Stimulated activated naive CD8-positive, alpha-beta T cell treated with anti-CD3 and anti-CD28 coated beads, Interleukin-15, amount 100 ng/mL, for 72 hours (primary cell): ENCODE results near the gene TMEM41A.
"Not testable (repeated sequence)": the region's sequence is repeated elsewhere in the genome, so short reads cannot be mapped to it uniquely, and the experiment has no call there.

Experiments used
- ATAC-seq: fragments of 150-1000 bp; cut with Tn5 transposase; 2 replicates; pipeline ENCODE4 v1.10.0; 2021; ENCODE audit warnings: mild to moderate bottlenecking, moderate library complexity
- DNase-seq, 2 donors: peaks; one replicate each; pipeline ENCODE4 v3.0.0; 2021 to 2022
- H3K27ac Mint-ChIP-seq, 2 donors: one replicate each; pipeline ENCODE4 v1.8.0; 2022; ENCODE audit warnings: mild to moderate bottlenecking in 2 of 2, mixed read lengths in 2 of 2, moderate library complexity in 2 of 2
- H3K27me3 Mint-ChIP-seq: one replicate; pipeline ENCODE4 v1.8.0; 2022; ENCODE audit warnings: mixed read lengths
- H3K4me1 Mint-ChIP-seq: one replicate; pipeline ENCODE4 v1.8.0; 2022; ENCODE audit warnings: mild to moderate bottlenecking, mixed read lengths
- H3K4me3 Mint-ChIP-seq, 2 donors: one replicate each; pipeline ENCODE4 v1.8.0; 2022; ENCODE audit warnings: mild to moderate bottlenecking in 2 of 2, mixed read lengths in 2 of 2, moderate library complexity in 1 of 2
- H3K9me3 Mint-ChIP-seq, 2 donors: one replicate each; pipeline ENCODE4 v1.8.0; 2022; ENCODE audit warnings: mixed read lengths in 2 of 2

Gene TMEM41A

DNA sequence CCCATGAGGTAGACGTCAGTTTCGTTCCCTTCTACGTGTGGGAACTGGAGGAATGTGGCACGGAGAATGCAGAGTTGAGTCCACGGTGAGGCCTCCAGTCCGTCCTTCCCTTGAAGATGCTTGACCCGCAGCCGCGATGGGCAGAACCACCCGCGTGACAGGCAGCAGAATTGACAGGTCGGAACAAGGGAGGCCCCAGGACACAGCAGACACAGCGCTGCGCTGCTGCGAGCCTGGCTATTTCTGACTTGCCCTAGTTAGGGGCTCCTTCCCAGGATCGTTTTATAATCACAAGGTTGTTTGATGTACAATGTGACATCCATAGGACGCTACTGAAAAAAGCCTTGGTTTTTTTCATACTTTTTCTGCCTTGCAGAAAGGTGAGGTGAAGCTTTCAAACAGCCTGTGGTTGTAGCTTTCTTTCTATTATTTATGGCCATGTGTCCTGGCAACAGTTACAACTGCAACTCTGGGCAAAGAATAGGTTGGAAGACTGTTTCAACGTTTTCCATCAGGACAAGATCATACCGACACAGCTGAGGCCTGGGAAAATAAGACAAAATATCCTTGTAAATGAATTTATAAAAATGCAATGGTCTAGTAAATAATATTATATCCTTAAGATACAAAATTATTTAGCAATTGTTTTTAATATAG lies 9.6 kb upstream of the TMEM41A start:
- no peaks in the 10 kb centered on the region for H3K9me3 Mint-ChIP-seq
- no peaks in the 10 kb centered on the region for H3K4me1 Mint-ChIP-seq
- H3K27me3 Mint-ChIP-seq: no peaks in the 10 kb centered on the region
- no peak for DNase-seq
- no peak for ATAC-seq
- no peak overlapping the region for H3K4me3 Mint-ChIP-seq
- H3K27ac Mint-ChIP-seq: peak overlapping the region in 1 of 2 donors; percentile 52

DNA sequence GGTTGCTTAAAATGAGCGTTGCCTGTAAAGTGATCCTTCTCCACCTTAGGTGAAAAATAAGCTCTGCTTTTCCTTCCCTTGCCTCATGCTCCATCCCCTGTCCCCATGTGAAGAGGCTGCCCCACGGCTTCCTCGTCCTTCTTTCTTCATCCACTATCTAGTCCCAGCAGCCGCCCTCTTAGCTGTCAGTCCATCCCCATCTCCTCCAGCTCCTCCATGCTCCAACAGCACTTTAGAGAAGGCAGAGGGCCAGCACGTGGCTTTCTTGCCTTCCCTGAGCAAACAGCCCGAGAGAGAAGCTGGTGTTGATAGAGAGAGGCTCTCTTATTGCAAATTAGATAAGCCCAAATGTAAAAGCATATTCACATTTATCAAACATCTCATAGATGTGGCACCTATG lies 9.0 kb upstream of the TMEM41A start:
- no peak for DNase-seq
- Mint-ChIP-seq H3K27me3 (no peaks in the 10 kb centered on the region), H3K27ac (no peak overlapping the region), H3K4me1 (no peaks in the 10 kb centered on the region), H3K9me3 (no peaks in the 10 kb centered on the region), H3K4me3 (no peak overlapping the region)
- ATAC-seq: no peak

DNA sequence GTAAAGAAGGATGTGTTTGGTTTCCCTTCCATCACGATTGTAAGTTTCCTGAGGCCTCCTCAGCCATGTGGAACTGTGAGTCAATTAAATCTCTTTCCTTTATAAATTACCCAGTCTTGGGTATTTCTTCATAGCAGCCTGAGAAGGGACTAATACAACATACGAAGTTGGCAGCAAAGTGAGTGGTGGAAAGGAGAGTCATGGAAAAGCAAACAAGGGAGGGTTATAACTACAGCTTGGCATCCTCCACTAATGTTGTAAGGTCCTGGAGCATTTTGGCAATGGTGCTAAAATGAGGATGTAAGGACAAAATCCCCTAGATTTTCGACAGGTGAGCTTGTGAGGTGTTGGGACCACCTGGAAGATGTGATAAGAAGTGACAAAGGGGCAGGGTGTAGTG lies 5.8 kb upstream of the TMEM41A start:
- DNase-seq (no peak), ATAC-seq (no peak)
- Mint-ChIP-seq H3K9me3 (no peaks in the 10 kb centered on the region), H3K4me3 (no peak overlapping the region), H3K4me1 (peaks cover 2% of the 10 kb centered on the region), H3K27me3 (no peaks in the 10 kb centered on the region), H3K27ac (peak overlapping the region in 1 of 2 donors; percentile 57)

DNA sequence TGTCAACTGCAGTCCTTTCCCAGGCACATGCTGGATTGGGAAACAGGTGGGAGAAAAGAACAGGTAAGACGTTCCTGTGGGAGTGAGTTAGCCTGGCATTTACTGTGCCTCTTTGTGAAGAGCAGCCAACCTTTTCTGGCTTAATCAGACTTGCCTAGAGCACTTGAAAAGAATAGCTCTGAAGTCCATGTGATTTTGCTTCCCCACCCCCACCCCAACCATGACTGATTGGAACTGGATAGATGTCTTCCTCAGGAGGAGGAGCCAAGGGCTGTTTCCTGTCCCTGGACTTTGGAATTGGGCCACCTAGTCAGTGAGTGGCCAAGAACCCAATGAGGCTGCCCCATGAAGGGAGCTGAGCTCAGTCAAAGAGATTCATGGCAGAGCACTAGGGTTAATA lies 4.7 kb upstream of the TMEM41A start:
- peaks cover 11% of the 10 kb centered on the region for H3K4me1 Mint-ChIP-seq
- H3K9me3 Mint-ChIP-seq: peaks cover 0 to 6% of the 10 kb centered on the region in 2 donors
- ATAC-seq (no peak), DNase-seq (no peak)
- H3K27ac Mint-ChIP-seq: no peak overlapping the region
- H3K4me3 Mint-ChIP-seq: no peak overlapping the region
- H3K27me3 Mint-ChIP-seq: no peaks in the 10 kb centered on the region

DNA sequence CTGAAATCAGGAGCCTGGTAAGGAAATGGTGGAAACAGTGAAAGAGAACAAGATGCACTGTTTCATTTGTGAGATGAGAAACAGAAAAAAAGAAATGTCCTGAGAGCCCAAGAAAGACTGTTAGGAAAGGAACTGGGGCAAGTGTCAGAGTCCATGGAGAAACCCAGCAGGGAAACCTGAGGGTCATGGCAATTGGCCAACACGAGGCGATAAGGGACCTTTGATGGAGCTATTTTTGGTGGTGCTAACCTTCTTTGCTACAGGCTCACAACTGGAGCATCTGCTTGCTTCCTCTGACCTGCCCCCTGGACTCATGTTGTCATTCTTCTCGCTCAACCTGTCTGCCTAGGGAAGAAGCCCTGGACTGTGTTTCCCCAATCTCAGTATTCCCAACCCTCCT lies 4.2 kb upstream of the TMEM41A start:
- H3K4me1 Mint-ChIP-seq: peaks cover 11% of the 10 kb centered on the region
- H3K9me3 Mint-ChIP-seq: peaks cover 0 to 6% of the 10 kb centered on the region in 2 donors
- ATAC-seq (no peak), DNase-seq (no peak)
- H3K27me3 Mint-ChIP-seq: no peaks in the 10 kb centered on the region
- no peak overlapping the region for H3K27ac Mint-ChIP-seq
- H3K4me3 Mint-ChIP-seq: no peak overlapping the region

DNA sequence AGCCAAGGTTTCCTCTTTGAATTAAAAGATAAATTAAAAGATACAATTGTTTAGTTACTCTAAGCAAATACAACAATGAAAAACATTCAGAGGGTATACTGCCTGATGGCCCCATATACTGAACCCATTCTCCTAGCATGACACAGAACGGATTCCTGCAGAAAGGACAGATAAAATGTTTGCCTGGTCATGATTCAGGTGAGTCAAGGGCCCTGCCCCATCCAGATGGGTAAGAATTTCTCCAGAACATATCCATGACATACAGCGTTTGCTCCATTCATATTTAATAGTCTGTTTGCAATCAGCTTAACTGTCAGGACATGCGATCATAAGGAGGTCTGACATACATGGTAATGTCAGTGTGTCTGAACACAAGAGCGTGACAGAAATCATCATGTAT lies 8.6 kb downstream of the TMEM41A start:
- H3K9me3 Mint-ChIP-seq: no peaks in the 10 kb centered on the region
- H3K27me3 Mint-ChIP-seq: no peaks in the 10 kb centered on the region
- DNase-seq: no peak
- ATAC-seq: no peak
- H3K4me3 Mint-ChIP-seq: no peak overlapping the region
- H3K27ac Mint-ChIP-seq: no peak overlapping the region
- no peaks in the 10 kb centered on the region for H3K4me1 Mint-ChIP-seq

DNA sequence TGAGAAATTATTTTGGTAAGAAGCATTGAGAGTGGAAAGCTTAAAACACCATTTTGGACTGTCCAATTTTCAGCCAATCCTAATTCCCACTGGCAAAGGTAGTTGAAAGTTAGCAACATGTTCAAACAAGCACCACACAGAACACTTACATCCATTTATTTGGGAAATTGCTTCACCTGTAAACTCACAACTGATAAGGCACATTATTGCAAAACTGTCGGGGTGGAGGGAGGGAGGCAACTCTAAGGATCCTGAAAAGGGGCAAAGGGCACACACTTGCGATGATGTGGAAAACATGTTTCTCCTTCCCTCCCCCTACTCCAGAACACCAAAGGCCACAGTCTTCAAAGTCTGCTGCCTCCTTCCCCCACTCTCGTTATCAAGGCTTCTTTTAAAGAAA lies 9.4 kb downstream of the TMEM41A start:
- Mint-ChIP-seq H3K4me1 (no peaks in the 10 kb centered on the region), H3K9me3 (no peaks in the 10 kb centered on the region), H3K27me3 (no peaks in the 10 kb centered on the region), H3K27ac (no peak overlapping the region), H3K4me3 (no peak overlapping the region)
- ATAC-seq (no peak), DNase-seq (no peak)

DNA sequence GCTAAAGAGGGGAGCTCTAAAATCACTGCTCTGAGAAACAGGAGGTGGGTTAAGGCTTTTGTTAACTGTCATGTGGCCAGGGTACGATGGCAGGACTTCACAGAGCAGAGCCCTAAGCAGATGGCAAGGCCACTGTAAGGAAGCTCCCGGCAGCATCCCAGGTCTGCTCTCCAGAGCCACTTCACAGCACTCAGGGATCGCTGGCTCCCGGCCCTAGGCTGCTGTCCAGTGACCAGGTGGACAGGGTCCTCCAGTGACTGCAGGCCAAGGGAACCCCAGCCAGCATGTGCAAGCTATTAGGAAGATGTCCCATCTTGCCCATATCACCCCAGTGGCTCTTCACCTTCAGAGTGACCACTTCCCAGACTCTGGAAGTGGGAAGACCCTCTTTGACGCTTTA lies 10.4 kb downstream of the TMEM41A start:
- H3K27ac Mint-ChIP-seq: no peak overlapping the region
- H3K4me1 Mint-ChIP-seq: peaks cover under 1% of the 10 kb centered on the region
- H3K4me3 Mint-ChIP-seq: no peak overlapping the region
- DNase-seq (no peak), ATAC-seq (no peak)
- no peaks in the 10 kb centered on the region for H3K9me3 Mint-ChIP-seq
- no peaks in the 10 kb centered on the region for H3K27me3 Mint-ChIP-seq

DNA sequence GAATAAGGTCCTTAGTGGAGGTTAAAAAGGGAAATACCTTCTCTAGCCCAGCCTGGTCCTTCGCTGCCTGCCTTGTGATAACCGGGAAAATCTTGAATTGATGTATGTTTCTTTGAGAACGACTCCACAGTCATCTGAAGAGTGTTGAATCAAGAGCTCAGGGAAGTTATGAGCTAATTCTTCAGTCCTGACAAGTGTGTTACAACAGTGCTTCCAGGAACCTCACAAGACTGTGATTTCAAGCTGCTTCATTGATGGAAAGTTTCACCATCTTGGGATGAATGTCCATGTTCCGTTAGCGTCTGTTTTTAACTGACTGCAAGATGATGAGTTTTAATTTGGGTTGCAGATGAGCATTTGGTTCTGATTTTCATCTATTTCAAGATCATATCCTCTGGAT lies 12.4 kb downstream of the TMEM41A start:
- Mint-ChIP-seq H3K4me3 (no peak overlapping the region), H3K27ac (no peak overlapping the region), H3K4me1 (peaks cover 12% of the 10 kb centered on the region), H3K27me3 (no peaks in the 10 kb centered on the region), H3K9me3 (peaks cover 0 to 9% of the 10 kb centered on the region in 2 donors)
- no peak for DNase-seq
- ATAC-seq: no peak

DNA sequence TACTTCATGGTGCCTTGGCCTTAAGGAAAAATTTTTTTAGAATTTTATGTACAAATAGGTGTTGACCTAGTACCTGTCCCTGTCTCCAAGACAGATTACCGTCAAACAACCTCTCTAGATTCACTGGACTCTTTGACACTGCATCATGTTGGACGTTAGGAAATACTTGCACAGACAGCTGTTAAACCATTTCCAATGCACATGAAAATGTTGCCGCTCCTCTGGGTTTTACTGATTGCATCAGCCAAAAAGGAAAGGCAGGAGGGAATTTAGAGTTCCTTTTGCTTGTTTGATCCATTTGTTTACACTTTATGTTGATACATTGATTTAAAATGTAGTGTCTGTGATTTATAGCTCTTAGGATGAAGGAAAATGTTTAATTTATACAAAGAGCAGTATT lies 14.5 kb downstream of the TMEM41A start:
- Mint-ChIP-seq H3K9me3 (peaks cover 6 to 16% of the 10 kb centered on the region in 2 donors), H3K27ac (no peak overlapping the region)

DNA sequence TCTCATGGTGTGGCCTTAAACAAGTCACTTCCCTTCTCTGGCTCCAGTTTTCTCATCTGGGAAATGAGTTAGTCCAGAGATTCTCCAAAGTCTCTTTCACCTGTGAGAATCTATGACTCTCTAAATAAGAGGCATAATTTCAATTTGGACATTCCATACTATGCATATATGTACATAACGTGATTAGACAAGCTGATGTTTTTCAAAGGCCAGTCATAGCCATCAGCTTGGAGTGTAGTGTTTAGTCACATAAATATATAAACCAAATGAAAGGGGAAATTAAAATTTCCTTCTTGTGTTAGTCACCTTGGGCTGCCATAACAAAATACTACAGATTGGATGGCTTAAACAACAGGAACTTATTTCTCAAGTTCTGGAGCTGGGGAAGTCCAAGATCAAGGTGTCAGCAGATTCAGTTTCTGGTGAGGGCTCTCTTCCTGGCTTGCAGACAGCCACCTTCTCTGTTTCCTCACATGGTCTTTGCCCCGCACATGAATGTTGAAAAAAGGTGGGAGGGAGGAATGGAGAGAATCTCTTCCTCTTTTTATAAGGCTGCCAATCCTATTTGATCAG lies 19.4 kb downstream of the TMEM41A start:
- Mint-ChIP-seq H3K9me3 (peaks cover 6 to 16% of the 10 kb centered on the region in 2 donors), H3K4me1 (peaks cover 12% of the 10 kb centered on the region), H3K27me3 (no peaks in the 10 kb centered on the region), H3K4me3 (no peak overlapping the region), H3K27ac (no peak overlapping the region)
- ATAC-seq (no peak), DNase-seq (no peak)

More for the DNA sequence above, 14.5 kb downstream of the TMEM41A start:
- Mint-ChIP-seq H3K27me3 (no peaks in the 10 kb centered on the region), H3K4me1 (peaks cover 12% of the 10 kb centered on the region), H3K4me3 (no peak overlapping the region)
- ATAC-seq (no peak), DNase-seq (no peak)

DNA sequence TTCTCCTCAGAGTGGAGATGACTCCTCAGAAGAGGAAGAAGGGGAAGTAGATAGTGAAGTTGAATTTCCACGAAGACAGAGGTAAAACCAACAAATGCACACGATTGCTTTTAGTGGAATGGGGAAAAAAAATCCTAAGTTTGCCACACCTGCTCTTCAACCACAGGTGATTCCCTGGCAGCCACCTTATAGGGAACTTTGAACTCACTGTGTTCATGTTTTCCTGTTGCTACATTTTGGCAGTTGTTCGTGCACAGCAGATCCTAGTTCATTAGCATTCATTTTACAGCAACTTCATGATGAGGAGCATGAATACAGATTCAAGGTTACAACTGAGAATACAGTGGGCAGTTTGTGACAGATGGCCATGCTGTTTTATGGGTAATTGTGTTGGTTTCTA lies 21.5 kb downstream of the TMEM41A start:
- DNase-seq (no peak), ATAC-seq (no peak)
- Mint-ChIP-seq H3K9me3 (peaks cover 6% of the 10 kb centered on the region in 2 donors), H3K27me3 (no peaks in the 10 kb centered on the region), H3K4me1 (peaks cover under 1% of the 10 kb centered on the region), H3K27ac (no peak overlapping the region), H3K4me3 (no peak overlapping the region)

DNA sequence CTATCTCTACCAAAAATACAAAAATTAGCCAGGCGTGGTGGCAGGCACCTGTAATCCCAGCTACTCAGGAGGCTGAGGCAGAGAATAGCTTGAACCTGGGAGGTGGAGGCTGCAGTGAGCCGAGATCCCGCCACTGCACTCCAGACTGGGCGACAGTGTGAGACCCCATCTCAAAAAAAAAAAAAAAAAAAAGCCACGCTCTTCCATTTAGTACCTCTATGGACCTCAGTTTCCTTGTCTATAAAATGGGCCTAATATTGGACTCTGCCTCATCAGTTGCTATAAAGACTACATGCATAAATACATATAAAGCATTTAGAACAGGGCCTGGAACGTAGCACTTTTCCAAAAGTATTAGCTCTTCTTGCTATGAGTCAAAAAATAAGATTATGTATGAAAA lies 23.9 kb downstream of the TMEM41A start:
- H3K4me1 Mint-ChIP-seq, H3K27me3 Mint-ChIP-seq, H3K4me3 Mint-ChIP-seq, H3K9me3 Mint-ChIP-seq, H3K27ac Mint-ChIP-seq, DNase-seq, ATAC-seq: not testable (repeated sequence)

DNA sequence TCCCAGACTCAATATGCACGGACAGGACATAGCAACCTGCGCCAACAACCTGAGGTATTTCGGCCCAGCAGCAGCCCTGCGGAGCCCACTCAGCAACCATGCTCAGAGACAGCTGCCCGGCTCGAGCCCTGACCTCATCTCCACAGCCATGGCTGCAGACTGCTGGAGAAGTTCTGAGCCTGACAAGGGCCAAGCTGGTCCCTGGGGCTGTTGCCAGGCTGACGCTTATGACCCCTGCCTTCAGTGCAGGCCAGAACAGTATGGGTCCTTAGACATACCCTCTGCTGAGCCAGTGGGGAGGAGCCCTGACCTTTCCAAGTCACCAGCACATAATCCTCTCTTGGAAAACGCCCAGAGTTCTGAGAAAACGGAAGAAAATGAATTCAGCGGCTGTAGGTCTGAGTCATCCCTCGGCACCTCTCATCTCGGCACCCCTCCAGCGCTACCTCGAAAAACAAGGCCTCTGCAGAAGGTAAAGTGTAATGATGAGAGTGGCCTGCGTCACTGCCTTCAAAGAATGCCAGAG lies 25.5 kb downstream of the TMEM41A start:
- no peaks in the 10 kb centered on the region for H3K4me1 Mint-ChIP-seq
- DNase-seq: no peak

DNA sequence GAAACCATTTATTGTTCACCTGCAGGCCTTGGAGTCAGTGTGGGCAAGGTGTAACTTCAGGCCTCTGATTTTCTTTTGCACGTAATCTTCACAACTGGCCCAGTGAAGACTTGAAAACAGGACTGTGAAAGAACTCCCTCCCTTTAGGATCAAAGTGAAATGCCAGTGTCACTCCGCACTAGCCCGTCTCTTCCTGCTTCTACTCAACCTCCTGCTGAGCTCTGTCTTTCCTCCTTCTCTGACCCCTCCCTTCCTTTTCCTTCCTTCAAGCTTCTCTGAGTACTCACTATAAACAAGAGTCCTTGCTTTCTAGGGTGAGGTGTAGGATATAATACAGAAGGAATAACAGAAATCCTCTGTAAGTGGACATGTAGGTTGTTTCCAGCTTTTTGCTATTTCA lies 28.5 kb downstream of the TMEM41A start:
- no peak for DNase-seq
- no peak for ATAC-seq
- H3K9me3 Mint-ChIP-seq: no peaks in the 10 kb centered on the region
- no peak overlapping the region for H3K4me3 Mint-ChIP-seq
- H3K27ac Mint-ChIP-seq: no peak overlapping the region
- H3K27me3 Mint-ChIP-seq: no peaks in the 10 kb centered on the region
- H3K4me1 Mint-ChIP-seq: no peaks in the 10 kb centered on the region

More for the DNA sequence above, 25.5 kb downstream of the TMEM41A start:
- H3K9me3 Mint-ChIP-seq: no peaks in the 10 kb centered on the region
- ATAC-seq: no peak
- H3K27ac Mint-ChIP-seq: no peak overlapping the region
- no peak overlapping the region for H3K4me3 Mint-ChIP-seq
- H3K27me3 Mint-ChIP-seq: no peaks in the 10 kb centered on the region

DNA sequence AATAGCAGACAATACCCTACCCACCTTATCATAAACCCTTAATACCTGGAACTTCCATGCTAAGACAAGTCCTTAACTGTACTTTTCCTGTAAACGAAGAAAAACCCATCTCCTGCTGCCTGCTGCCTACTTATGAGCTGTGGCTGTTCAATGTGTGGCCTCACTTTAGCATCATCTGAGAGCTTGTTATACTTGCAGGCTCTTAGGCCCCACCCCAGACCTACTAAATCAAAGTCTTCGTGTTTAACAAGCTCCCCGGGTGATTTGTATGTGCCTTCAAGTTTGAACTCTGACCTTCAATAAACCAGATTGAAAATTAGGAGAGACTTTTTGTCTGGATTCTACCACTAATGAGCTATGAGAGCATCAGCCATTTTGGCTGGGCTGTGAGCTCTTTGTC lies 29.3 kb downstream of the TMEM41A start:
- Mint-ChIP-seq H3K4me1 (no peaks in the 10 kb centered on the region), H3K27me3 (no peaks in the 10 kb centered on the region), H3K9me3 (no peaks in the 10 kb centered on the region), H3K27ac (no peak overlapping the region), H3K4me3 (no peak overlapping the region)
- ATAC-seq (no peak), DNase-seq (no peak)

DNA sequence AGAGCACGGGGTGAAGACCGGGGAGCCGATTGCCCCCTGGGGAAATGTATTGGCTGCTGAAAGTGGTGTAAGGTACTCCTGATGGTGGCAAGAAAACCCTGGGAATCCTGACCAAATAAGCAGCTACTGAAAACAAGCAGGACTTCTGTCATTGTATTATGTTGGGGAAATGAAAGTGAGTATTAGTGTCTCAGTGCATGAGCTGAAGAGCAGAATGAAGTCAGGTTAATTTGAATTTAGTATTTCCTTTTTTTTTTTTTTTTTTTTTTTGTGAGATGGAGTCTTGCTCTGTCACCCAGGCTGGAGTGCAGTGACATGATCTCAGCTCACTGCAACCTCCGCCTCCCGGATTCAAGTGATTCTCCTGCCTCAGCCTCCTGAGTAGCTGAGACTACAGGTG lies 32.7 kb downstream of the TMEM41A start:
- H3K27ac Mint-ChIP-seq, H3K4me3 Mint-ChIP-seq, DNase-seq, ATAC-seq, H3K4me1 Mint-ChIP-seq, H3K27me3 Mint-ChIP-seq, H3K9me3 Mint-ChIP-seq: not testable (repeated sequence)
